IMR-90 (cell line): ENCODE measurements around the gene ANKLE1. TPM values are rescaled to one million over a fixed set of nuclear protein-coding genes. Genes with fewer than 3 reads are reported as not detected.

Source experiments
- ATAC-seq: fragments of 200-7000 bp; cut with Tn5 transposase; 2 replicates; pipeline ENCODE4 v1.9.1; 2020; ENCODE audit warnings: low read depth, mild to moderate bottlenecking, moderate library complexity
- BruUV-seq: library from RNA; stranded (reverse); fragments of 400-500 nt; replicated peaks from 2 replicates; lab custom pipeline; 2021; lab: Mats Ljungman, UMichigan
- CTCF ChIA-PET: fragments of 300-600 bp; formaldehyde crosslinking; extraction: SDS; loops from one replicate; lab custom pipeline; 2021; ENCODE audit warnings: antibody characterized with exemption; lab: Yijun Ruan, JAX
- POLR2A ChIA-PET: fragments of 300-600 bp; sonication (Branson Sonifier 250); formaldehyde crosslinking; loops from one replicate; lab custom pipeline; 2022; ENCODE audit warnings: antibody characterized with exemption; ENCODE audit not compliant: unreplicated experiment; lab: Charles Lee
- DNase-seq: peaks from one replicate; pipeline ENCODE4 v3.0.0; 2013
- H2AFZ ChIP-seq: replicated peaks from 2 replicates; pipeline ENCODE3; 2013; ENCODE audit warnings: low read length, mild to moderate bottlenecking; ENCODE audit not compliant: poor library complexity
- H2AK5ac ChIP-seq: 2 replicates; pipeline ENCODE4 v1.6.1; 2013; ENCODE audit warnings: low read depth, low read length, inconsistent platforms
- H2AK9ac ChIP-seq: replicated peaks from 2 replicates; pipeline ENCODE3; 2013; ENCODE audit warnings: mild to moderate bottlenecking, low read depth, low read length, moderate library complexity; ENCODE audit not compliant: poor library complexity
- H2BK120ac ChIP-seq: 2 replicates; pipeline ENCODE4 v1.6.1; 2013; ENCODE audit warnings: low read depth, low read length, inconsistent platforms
- H2BK15ac ChIP-seq: 3 replicates; pipeline ENCODE4 v1.6.1; 2013; ENCODE audit warnings: low read depth, low read length, inconsistent platforms
- H2BK20ac ChIP-seq: 2 replicates; pipeline ENCODE4 v1.6.1; 2013; ENCODE audit warnings: low read depth, mild to moderate bottlenecking, inconsistent platforms, low read length, moderate library complexity
- H2BK5ac ChIP-seq: 2 replicates; pipeline ENCODE4 v1.6.1; 2013; ENCODE audit warnings: mild to moderate bottlenecking, low read depth, low read length, inconsistent platforms; ENCODE audit not compliant: poor library complexity, severe bottlenecking
- H3K14ac ChIP-seq: replicated peaks from 2 replicates; pipeline ENCODE4 v1.6.1; 2013; ENCODE audit warnings: low read depth, low read length, inconsistent platforms
- H3K18ac ChIP-seq: 2 replicates; pipeline ENCODE4 v1.6.1; 2013; ENCODE audit warnings: low read depth, low read length, control low read depth
- H3K23ac ChIP-seq: 2 replicates; pipeline ENCODE4 v1.6.1; 2013; ENCODE audit warnings: low read depth, low read length, inconsistent platforms
- H3K27ac ChIP-seq: 2 replicates; pipeline ENCODE4 v1.5.1; 2013; ENCODE audit warnings: mild to moderate bottlenecking, control low read depth, low read length; ENCODE audit not compliant: insufficient read depth
- H3K27me3 ChIP-seq: 2 replicates; pipeline ENCODE4 v1.6.1; 2013; ENCODE audit warnings: low read length; ENCODE audit not compliant: control insufficient read depth, insufficient read depth
- H3K36me3 ChIP-seq: 2 replicates; pipeline ENCODE4 v1.6.1; 2013; ENCODE audit warnings: low read length, mixed read lengths; ENCODE audit not compliant: control insufficient read depth, insufficient read depth
- H3K4ac ChIP-seq: 2 replicates; pipeline ENCODE4 v1.6.1; 2013; ENCODE audit warnings: low read depth, low read length, inconsistent platforms
- H3K4me1 ChIP-seq: 2 replicates; pipeline ENCODE4 v1.6.1; 2013; ENCODE audit warnings: low read length, mixed read lengths; ENCODE audit not compliant: control insufficient read depth, insufficient read depth
- H3K4me2 ChIP-seq: 2 replicates; pipeline ENCODE4 v1.6.1; 2013; ENCODE audit warnings: low read depth, mild to moderate bottlenecking, control low read depth, low read length, moderate library complexity
- H3K4me3 ChIP-seq: 2 replicates; pipeline ENCODE4 v1.5.1; 2013; ENCODE audit warnings: low read depth, mild to moderate bottlenecking, control low read depth, low read length, moderate library complexity; ENCODE audit not compliant: insufficient read depth
- H3K56ac ChIP-seq: 2 replicates; pipeline ENCODE4 v1.6.1; 2013; ENCODE audit warnings: low read length, inconsistent platforms; ENCODE audit not compliant: insufficient read depth; ENCODE audit errors: extremely low read depth
- H3K79me1 ChIP-seq, 2 experiments: 2 replicates each; pipeline ENCODE4 v1.6.1; 2013; ENCODE audit warnings: low read length in 2 of 2, inconsistent platforms in 1 of 2, low read depth in 1 of 2
- H3K9ac ChIP-seq: 2 replicates; pipeline ENCODE4 v1.6.1; 2013; ENCODE audit warnings: low read depth, low read length, control low read depth
- H3K9me1 ChIP-seq: 2 replicates; pipeline ENCODE4 v1.6.1; 2013; ENCODE audit warnings: low read length, inconsistent platforms; ENCODE audit not compliant: insufficient read depth
- H3K9me3 ChIP-seq: 2 replicates; pipeline ENCODE4 v1.6.1; 2013; ENCODE audit warnings: low read length; ENCODE audit not compliant: control insufficient read depth, insufficient read depth
- H4K20me1 ChIP-seq: 2 replicates; pipeline ENCODE4 v1.6.1; 2013; ENCODE audit warnings: low read length, inconsistent platforms; ENCODE audit not compliant: insufficient read depth
- H4K5ac ChIP-seq: 2 replicates; pipeline ENCODE4 v1.6.1; 2013; ENCODE audit warnings: mild to moderate bottlenecking, low read depth, low read length, control low read depth
- H4K8ac ChIP-seq, 2 experiments: 2 replicates each; pipeline ENCODE4 v1.6.1; 2013; ENCODE audit warnings: low read depth in 2 of 2, low read length in 2 of 2, control low read depth in 1 of 2, inconsistent platforms in 1 of 2
- H4K91ac ChIP-seq: 2 replicates; pipeline ENCODE4 v1.6.1; 2013; ENCODE audit warnings: low read depth, low read length, inconsistent platforms; ENCODE audit not compliant: insufficient read depth
- CTCF ChIP-seq: conservative IDR thresholded peaks from 2 replicates; pipeline ENCODE4 v1.5.1; 2012; ENCODE audit warnings: mild to moderate bottlenecking, low read depth, low read length, improper control_type of control experiment
- ELK1 ChIP-seq: fragments of 150-350 bp; IDR thresholded peaks from 2 replicates; pipeline ENCODE4 v1.6.1; 2016; ENCODE audit warnings: low read depth, mild to moderate bottlenecking, low read length, moderate library complexity, borderline replicate concordance
- RCOR1 ChIP-seq: IDR thresholded peaks from 2 replicates; pipeline ENCODE4 v1.6.1; 2012; ENCODE audit warnings: mild to moderate bottlenecking, low read length, improper control_type of control experiment; ENCODE audit not compliant: insufficient replicate concordance
- SMC3 ChIP-seq: fragments of 150-350 bp; IDR thresholded peaks from 2 replicates; pipeline ENCODE4 v1.6.1; 2016; ENCODE audit warnings: low read depth, mild to moderate bottlenecking, antibody characterized with exemption, low read length, moderate library complexity
- USF2 ChIP-seq: fragments of 150-350 bp; IDR thresholded peaks from 2 replicates; pipeline ENCODE4 v1.6.1; 2017; ENCODE audit warnings: mild to moderate bottlenecking, antibody characterized with exemption, low read length, low read depth
- WGBS, 2 experiments: methylation state at CpG; one replicate each; pipeline versions ENCODE4 v1.1.5 to v1.1.7; 2013; ENCODE audit warnings: missing lambda C conversion rate in 2 of 2; ENCODE audit not compliant: insufficient read length in 1 of 2; ENCODE audit errors: extremely low coverage in 2 of 2; 5-methylcytosine and 5-hydroxymethylcytosine counted together
- dilution Hi-C: fragments of 300-500 bp; cut with HindIII; formaldehyde crosslinking; loops from one replicate; pipeline ENCODE4 v1.14.3; 2018; ENCODE audit warnings: low sequenced_read_pairs; ENCODE audit not compliant: unreplicated experiment
- in situ Hi-C: fragments of 300-500 bp; cut with MboI; formaldehyde crosslinking; loops from 3 replicates; pipeline ENCODE4 v1.14.3; 2019; ENCODE audit warnings: low sequenced_read_pairs, inconsistent platforms, mixed read lengths
- intact Hi-C: fragments of 100-400 bp; cut with micrococcal nuclease; formaldehyde crosslinking; loops from 2 replicates; pipeline ENCODE4 v1.10.0; 2022
- polyA plus RNA-seq, 3 experiments: library from polyadenylated mRNA; depleted of rRNA; stranded (reverse); fragments of >200 nt; gene quantifications; 2 replicates each; pipeline ENCODE4 v1.2.3, GENCODE V29; 2012; ENCODE audit warnings: low replicate concordance in 1 of 3
- total RNA-seq: library from RNA; depleted of rRNA; stranded (reverse); fragments of >200 nt; gene quantifications from 2 replicates; pipeline ENCODE4 v1.2.3, GENCODE V29; 2012

The ANKLE1 gene
- total and polyA plus RNA-seq, 2 of the 4 experiments (the other 2 are of a cell fraction): under 0.01 to 0.87 TPM

GRCh38 chr19:17296273-17296672 is 14.6 kb downstream of the ANKLE1 start:
- 65% methylated on average over 2 of the region's 4 CpGs; no CpG with 5 or more reads in 1 of the 2 experiments for WGBS, 2 experiments
- in situ Hi-C loops: no loop called here
- H2AK5ac ChIP-seq: no peak overlapping the region
- DNase-seq: peak; percentile 36
- H2AFZ ChIP-seq: no peak overlapping the region
- H4K5ac ChIP-seq: no peak overlapping the region
- H3K4me3 ChIP-seq: no peak overlapping the region
- ATAC-seq: no peak
- H3K14ac ChIP-seq: no peak overlapping the region
- dilution Hi-C loops: no loop called here
- H2AK9ac ChIP-seq: no peak overlapping the region
- peaks cover 0 to 24% of the 10 kb centered on the region in 2 experiments; a peak in 3 of 4 replicates for H3K79me1 ChIP-seq
- CTCF ChIA-PET: no interaction called here
- H3K4me1 ChIP-seq: no peaks in the 10 kb centered on the region
- H3K36me3 ChIP-seq: peaks cover 13% of the 10 kb centered on the region
- no peak overlapping the region for H3K18ac ChIP-seq
- H3K27ac ChIP-seq: no peak overlapping the region
- no peak overlapping the region for H3K9ac ChIP-seq
- no peak overlapping the region for H4K8ac ChIP-seq
- no peak overlapping the region for H2BK120ac ChIP-seq
- no peak overlapping the region for H4K91ac ChIP-seq
- intact Hi-C loops: no loop called here
- no peak overlapping the region for H2BK20ac ChIP-seq
- BruUV-seq: no TSS peak
- no peaks in the 10 kb centered on the region for H3K27me3 ChIP-seq
- TF ChIP-seq ELK1: no peak
- TF ChIP-seq CTCF: peak; percentile 26
- no peak for TF ChIP-seq USF2
- 0 out of 2 replicates have a peak, but pooled peaks have one; percentile 8 for TF ChIP-seq SMC3
- no peak for TF ChIP-seq RCOR1
- 0 out of 2 replicates have a peak, but pooled peaks cover 3% of the 10 kb centered on the region for H4K20me1 ChIP-seq
- peaks cover 4% of the 10 kb centered on the region for H3K9me3 ChIP-seq
- H2BK5ac ChIP-seq: no peak overlapping the region
- H3K23ac ChIP-seq: no peak overlapping the region
- H2BK15ac ChIP-seq: no peak overlapping the region
- peaks cover 4% of the 10 kb centered on the region for H3K9me1 ChIP-seq
- POLR2A ChIA-PET: no interaction called here
- no peak overlapping the region for H3K4ac ChIP-seq
- H3K4me2 ChIP-seq: no peak overlapping the region
- no peak overlapping the region for H3K56ac ChIP-seq
